K562 (cell line): ENCODE data around the gene TTC39A. TPM values are rescaled to one million over a fixed set of nuclear protein-coding genes. Genes with fewer than 3 reads are reported as not detected.
A peak's percentile ranks its signal among the peaks of the same experiment; 100 is the strongest.

Source experiments
- DPF2 ChIP-seq: fragments of 450-650 bp; IDR thresholded peaks from 2 replicates; pipeline ENCODE4 v1.6.1; 2016
- KAT8 ChIP-seq: fragments of 450-650 bp; IDR thresholded peaks from 2 replicates; pipeline ENCODE4 v1.6.1; 2016; ENCODE audit warnings: low read depth, mild to moderate bottlenecking
- MEIS2 ChIP-seq: fragments of 450-650 bp; IDR thresholded peaks from 2 replicates; pipeline ENCODE4 v1.6.1; 2014; ENCODE audit warnings: mild to moderate bottlenecking; ENCODE audit not compliant: partially characterized antibody
- MYBL2 ChIP-seq, 2 experiments: fragments of 450-650 bp in 1 of 2; sonication (generic) in 1 of 2; formaldehyde crosslinking in 1 of 2; IDR thresholded peaks; 2 replicates each; pipeline versions ENCODE4 v1.6.1 to v1.8.1; 2017 to 2022; ENCODE audit warnings: borderline replicate concordance in 1 of 2, inconsistent platforms in 1 of 2, low read depth in 1 of 2, mild to moderate bottlenecking in 1 of 2, missing genetic modification reagents in 1 of 2, moderate library complexity in 1 of 2
- NCOA6 ChIP-seq: fragments of 450-650 bp; IDR thresholded peaks from 2 replicates; pipeline ENCODE4 v1.6.1; 2017; ENCODE audit warnings: mild to moderate bottlenecking
- NR2C1 ChIP-seq, 2 experiments: fragments of 450-650 bp; IDR thresholded peaks; 2 replicates each; pipeline ENCODE4 v1.6.1; 2017; ENCODE audit warnings: mild to moderate bottlenecking in 2 of 2, antibody characterized with exemption in 1 of 2, inconsistent platforms in 1 of 2, missing compliant biosample characterization in 1 of 2, missing genetic modification characterization in 1 of 2
- NR2F6 ChIP-seq: fragments of 450-650 bp; formaldehyde crosslinking; IDR thresholded peaks from 2 replicates; pipeline ENCODE4 v1.4.0; 2020; ENCODE audit warnings: mild to moderate bottlenecking
- NUFIP1 ChIP-seq: fragments of 450-650 bp; IDR thresholded peaks from 2 replicates; pipeline ENCODE4 v1.6.1; 2018; ENCODE audit not compliant: partially characterized antibody
- PHF21A ChIP-seq: fragments of 450-650 bp; IDR thresholded peaks from 2 replicates; pipeline ENCODE4 v1.6.1; 2017; ENCODE audit warnings: low read depth, borderline replicate concordance
- POLR2A ChIP-seq: fragments of 450-650 bp; conservative IDR thresholded peaks from 2 replicates; pipeline ENCODE4 v1.6.1; 2016
- SP2 ChIP-seq: IDR thresholded peaks from 2 replicates; pipeline ENCODE4 v1.6.1; 2011; ENCODE audit warnings: mild to moderate bottlenecking, low read depth, low read length, moderate library complexity; ENCODE audit not compliant: poor library complexity, severe bottlenecking; ENCODE audit errors: extremely low read depth
- TEAD4 ChIP-seq, 2 experiments: sonication (generic) in 1 of 2; formaldehyde crosslinking in 1 of 2; IDR thresholded peaks; 2 replicates each; pipeline versions ENCODE4 v1.6.1 to v1.8.0; 2012 to 2022; ENCODE audit warnings: borderline replicate concordance in 1 of 2, inconsistent platforms in 1 of 2, low read length in 1 of 2, mild to moderate bottlenecking in 1 of 2, missing genetic modification reagents in 1 of 2
- ZFX ChIP-seq: sonication (generic); formaldehyde crosslinking; IDR thresholded peaks from 2 replicates; pipeline ENCODE4 v1.8.0; 2022; ENCODE audit warnings: mild to moderate bottlenecking, missing genetic modification reagents, moderate library complexity
- polyA plus RNA-seq, 8 experiments: library from polyadenylated mRNA; depleted of rRNA in 4 of 8; stranded (reverse) in 5 of 8; unstranded in 3 of 8; fragments of >200 nt; fragmentation: Nextera tagmentation in 2 of 8; fragmentation: Illumina TruSeq in 1 of 8; extraction: Ambion mirVana in 2 of 8; extraction: Trizol in 1 of 8; gene quantifications; 2 replicates each; pipeline versions ENCODE4 v1.2.1 to v1.2.3, GENCODE V29; 2011 to 2014; ENCODE audit warnings: inconsistent platforms in 1 of 8, missing spikeins in 1 of 8
- total RNA-seq, 7 experiments: library from RNA; depleted of rRNA in 6 of 7; stranded (reverse); fragments of >200 nt in 6 of 7; fragmentation: Illumina TruSeq in 2 of 7; extraction: Trizol in 2 of 7; gene quantifications; 2 replicates each; pipeline versions ENCODE4 v1.2.1 to v1.2.3, GENCODE V29; 2011 to 2021; ENCODE audit warnings: low replicate concordance in 1 of 7
- TF ChIP-seq, protein P1 (sequence below): fragments of 450-650 bp; formaldehyde crosslinking; IDR thresholded peaks from 2 replicates; pipeline ENCODE4 v1.4.0; 2020; ENCODE audit warnings: mild to moderate bottlenecking
- TF ChIP-seq, protein P2 (sequence below): sonication (generic); formaldehyde crosslinking; IDR thresholded peaks from 2 replicates; pipeline ENCODE4 v1.8.1; 2023; ENCODE audit warnings: mild to moderate bottlenecking, missing genetic modification reagents
- TF ChIP-seq, protein P3 (sequence below), 2 experiments: IDR thresholded peaks in 1 of 2; conservative IDR thresholded peaks in 1 of 2; 2 replicates each; pipeline ENCODE4 v1.6.1; 2016; ENCODE audit warnings: low read depth in 2 of 2, mild to moderate bottlenecking in 1 of 2, missing compliant biosample characterization in 1 of 2, missing genetic modification characterization in 1 of 2, moderate library complexity in 1 of 2
- TF ChIP-seq, protein P4 (sequence below): sonication (generic); formaldehyde crosslinking; IDR thresholded peaks from 2 replicates; pipeline ENCODE4 v1.8.0; 2022; ENCODE audit warnings: missing genetic modification reagents, mild to moderate bottlenecking, borderline replicate concordance
- TF ChIP-seq, protein P5 (sequence below): fragments of 250-450 bp; sonication (Bioruptor Pico); IDR thresholded peaks from 2 replicates; pipeline ENCODE4 v1.4.0; 2020

TTC39A gene
- total and polyA plus RNA-seq, 9 of the 15 experiments (the other 6 are each of a cell fraction or from before 2014, with no cell fraction given) = 0.18 to 0.82 (median 0.35) TPM

DNA sequence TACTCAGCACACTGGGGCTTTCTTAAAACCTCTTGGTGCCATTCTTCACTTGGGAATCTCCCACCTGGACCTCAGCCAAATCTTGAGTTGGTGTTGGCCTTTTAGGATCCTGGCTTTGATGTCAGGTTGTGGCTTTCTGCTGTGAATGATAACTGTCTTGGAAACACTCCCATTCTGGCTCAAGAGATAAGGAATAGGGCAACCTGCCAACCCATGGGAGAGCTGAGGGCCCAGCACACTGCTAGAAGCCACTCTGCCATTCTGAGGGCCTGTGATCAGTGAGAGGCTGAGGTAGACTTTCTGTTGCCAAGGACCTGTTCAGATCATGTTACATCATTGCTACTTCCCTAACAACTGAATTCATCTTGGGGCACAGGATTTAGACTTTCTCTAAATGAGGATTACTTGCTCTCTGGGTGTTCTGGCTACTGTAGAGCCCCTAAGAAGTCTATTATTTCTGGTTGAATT is 45.8 kb downstream of the TTC39A start (continued):
- TF ChIP-seq, protein P1, sequence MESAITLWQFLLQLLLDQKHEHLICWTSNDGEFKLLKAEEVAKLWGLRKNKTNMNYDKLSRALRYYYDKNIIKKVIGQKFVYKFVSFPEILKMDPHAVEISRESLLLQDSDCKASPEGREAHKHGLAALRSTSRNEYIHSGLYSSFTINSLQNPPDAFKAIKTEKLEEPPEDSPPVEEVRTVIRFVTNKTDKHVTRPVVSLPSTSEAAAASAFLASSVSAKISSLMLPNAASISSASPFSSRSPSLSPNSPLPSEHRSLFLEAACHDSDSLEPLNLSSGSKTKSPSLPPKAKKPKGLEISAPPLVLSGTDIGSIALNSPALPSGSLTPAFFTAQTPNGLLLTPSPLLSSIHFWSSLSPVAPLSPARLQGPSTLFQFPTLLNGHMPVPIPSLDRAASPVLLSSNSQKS (CRISPR knock-in tag) = no peak
- peak; percentile 99 for TF ChIP-seq DPF2
- TF ChIP-seq, protein P2, sequence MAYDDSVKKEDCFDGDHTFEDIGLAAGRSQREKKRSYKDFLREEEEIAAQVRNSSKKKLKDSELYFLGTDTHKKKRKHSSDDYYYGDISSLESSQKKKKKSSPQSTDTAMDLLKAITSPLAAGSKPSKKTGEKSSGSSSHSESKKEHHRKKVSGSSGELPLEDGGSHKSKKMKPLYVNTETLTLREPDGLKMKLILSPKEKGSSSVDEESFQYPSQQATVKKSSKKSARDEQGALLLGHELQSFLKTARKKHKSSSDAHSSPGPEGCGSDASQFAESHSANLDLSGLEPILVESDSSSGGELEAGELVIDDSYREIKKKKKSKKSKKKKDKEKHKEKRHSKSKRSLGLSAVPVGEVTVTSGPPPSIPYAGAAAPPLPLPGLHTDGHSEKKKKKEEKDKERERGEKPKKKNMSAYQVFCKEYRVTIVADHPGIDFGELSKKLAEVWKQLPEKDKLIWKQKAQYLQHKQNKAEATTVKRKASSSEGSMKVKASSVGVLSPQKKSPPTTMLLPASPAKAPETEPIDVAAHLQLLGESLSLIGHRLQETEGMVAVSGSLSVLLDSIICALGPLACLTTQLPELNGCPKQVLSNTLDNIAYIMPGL = no peak
- no peak for TF ChIP-seq NR2F6 (CRISPR knock-in tag)
- TF ChIP-seq, protein P3, sequence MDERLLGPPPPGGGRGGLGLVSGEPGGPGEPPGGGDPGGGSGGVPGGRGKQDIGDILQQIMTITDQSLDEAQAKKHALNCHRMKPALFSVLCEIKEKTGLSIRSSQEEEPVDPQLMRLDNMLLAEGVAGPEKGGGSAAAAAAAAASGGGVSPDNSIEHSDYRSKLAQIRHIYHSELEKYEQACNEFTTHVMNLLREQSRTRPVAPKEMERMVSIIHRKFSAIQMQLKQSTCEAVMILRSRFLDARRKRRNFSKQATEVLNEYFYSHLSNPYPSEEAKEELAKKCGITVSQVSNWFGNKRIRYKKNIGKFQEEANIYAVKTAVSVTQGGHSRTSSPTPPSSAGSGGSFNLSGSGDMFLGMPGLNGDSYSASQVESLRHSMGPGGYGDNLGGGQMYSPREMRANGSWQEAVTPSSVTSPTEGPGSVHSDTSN (CRISPR knock-in tag; IDR thresholded peaks at IDR 0.05; ENCODE audit: low read depth) = no peak
- TF ChIP-seq, protein P3 (tag; conservative IDR thresholded peaks at IDR 0.05; ENCODE audit: low read depth) = peak; percentile 86
- no peak for TF ChIP-seq SP2
- TF ChIP-seq TEAD4 (IDR thresholded peaks at IDR 0.05; ENCODE audit: low read length) = peak; percentile 99
- no peak for TF ChIP-seq TEAD4 (CRISPR knock-in tag; IDR thresholded peaks at IDR 0.05; ENCODE audit: borderline replicate concordance)
- TF ChIP-seq KAT8 = no peak
- peak; percentile 62 for TF ChIP-seq ZFX
- TF ChIP-seq MEIS2 = peak; percentile 94
- no peak for TF ChIP-seq POLR2A
- TF ChIP-seq NCOA6 = no peak
- no peak for TF ChIP-seq NUFIP1
- no peak for TF ChIP-seq MYBL2 (IDR thresholded peaks at IDR 0.05; ENCODE audit: low read depth)
- TF ChIP-seq MYBL2 (CRISPR knock-in tag; IDR thresholded peaks at IDR 0.05; ENCODE audit: borderline replicate concordance) = no peak
- TF ChIP-seq, protein P4, sequence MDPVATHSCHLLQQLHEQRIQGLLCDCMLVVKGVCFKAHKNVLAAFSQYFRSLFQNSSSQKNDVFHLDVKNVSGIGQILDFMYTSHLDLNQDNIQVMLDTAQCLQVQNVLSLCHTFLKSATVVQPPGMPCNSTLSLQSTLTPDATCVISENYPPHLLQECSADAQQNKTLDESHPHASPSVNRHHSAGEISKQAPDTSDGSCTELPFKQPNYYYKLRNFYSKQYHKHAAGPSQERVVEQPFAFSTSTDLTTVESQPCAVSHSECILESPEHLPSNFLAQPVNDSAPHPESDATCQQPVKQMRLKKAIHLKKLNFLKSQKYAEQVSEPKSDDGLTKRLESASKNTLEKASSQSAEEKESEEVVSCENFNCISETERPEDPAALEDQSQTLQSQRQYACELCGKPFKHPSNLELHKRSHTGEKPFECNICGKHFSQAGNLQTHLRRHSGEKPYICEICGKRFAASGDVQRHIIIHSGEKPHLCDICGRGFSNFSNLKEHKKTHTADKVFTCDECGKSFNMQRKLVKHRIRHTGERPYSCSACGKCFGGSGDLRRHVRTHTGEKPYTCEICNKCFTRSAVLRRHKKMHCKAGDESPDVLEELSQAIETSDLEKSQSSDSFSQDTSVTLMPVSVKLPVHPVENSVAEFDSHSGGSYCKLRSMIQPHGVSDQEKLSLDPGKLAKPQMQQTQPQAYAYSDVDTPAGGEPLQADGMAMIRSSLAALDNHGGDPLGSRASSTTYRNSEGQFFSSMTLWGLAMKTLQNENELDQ = no peak
- TF ChIP-seq, protein P5, sequence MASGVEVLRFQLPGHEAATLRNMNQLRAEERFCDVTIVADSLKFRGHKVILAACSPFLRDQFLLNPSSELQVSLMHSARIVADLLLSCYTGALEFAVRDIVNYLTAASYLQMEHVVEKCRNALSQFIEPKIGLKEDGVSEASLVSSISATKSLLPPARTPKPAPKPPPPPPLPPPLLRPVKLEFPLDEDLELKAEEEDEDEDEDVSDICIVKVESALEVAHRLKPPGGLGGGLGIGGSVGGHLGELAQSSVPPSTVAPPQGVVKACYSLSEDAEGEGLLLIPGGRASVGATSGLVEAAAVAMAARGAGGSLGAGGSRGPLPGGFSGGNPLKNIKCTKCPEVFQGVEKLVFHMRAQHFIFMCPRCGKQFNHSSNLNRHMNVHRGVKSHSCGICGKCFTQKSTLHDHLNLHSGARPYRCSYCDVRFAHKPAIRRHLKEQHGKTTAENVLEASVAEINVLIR = no peak
- 0 out of 2 replicates have a peak, but pooled peaks have one; percentile 71 for TF ChIP-seq PHF21A
- TF ChIP-seq NR2C1 (IDR thresholded peaks at IDR 0.05) = no peak
- TF ChIP-seq NR2C1 (tag; IDR thresholded peaks at IDR 0.05) = peak; percentile 51; the same call in 1 of the 2 replicates
